ENCODE measurements around the gene HNRNPA3. TPM values are rescaled to one million over a fixed set of nuclear protein-coding genes. Genes with fewer than 3 reads are reported as not detected.
A peak's percentile ranks its signal among the peaks of the same experiment; 100 is the strongest.

The HNRNPA3 gene
- total RNA-seq, 1 experiment from 2014 or later, result 332 TPM

DNA sequence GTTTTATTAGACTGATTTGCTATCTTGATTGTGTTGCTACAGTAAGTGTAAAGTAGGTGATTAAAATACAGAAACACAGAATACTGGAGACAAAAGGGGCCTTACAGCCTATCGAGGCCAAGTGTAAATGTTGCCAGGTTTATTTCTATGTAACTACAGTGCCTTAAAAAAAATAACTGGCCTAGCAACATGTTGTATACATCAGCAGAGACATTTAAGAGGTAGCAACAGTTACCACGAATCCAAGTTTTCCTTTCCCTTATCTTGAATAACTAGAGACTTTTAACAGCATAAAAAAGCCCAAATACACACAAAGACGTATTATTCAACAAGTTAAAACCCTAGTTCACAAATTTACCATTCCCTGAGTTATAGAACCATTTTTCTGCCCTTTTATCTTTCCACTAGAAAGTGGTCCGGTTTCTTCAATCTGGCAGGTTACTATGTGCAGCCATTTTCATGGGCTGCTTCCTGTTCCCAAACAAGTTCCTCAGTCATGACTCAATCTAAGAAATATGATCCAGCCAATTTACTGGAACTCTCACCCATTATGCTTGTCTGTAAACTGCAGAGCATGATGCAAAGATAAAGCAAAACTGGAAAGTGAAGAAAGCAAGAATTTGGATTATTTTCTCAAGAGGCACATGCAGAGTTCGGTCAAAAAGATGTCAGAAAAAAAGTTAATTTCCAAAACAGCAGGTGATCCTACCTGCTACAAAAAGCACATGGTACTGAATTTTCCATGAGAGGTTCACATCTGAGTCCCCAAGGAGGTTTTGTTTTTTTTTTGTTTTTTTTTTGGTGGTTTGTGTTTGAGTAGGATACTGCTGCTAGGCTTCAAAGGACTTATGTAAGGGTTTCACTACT is 29.8 kb downstream of the HNRNPA3 start:
- H3K27ac Mint-ChIP-seq (ENCODE audit: unreplicated experiment), result peak overlapping the region; percentile 91
- CTCF ChIA-PET, result no interaction called here
- Histone ChIP-seq H3K27me3 (replicated peaks; ENCODE audit: control insufficient read depth, insufficient read depth, low read length) (no peaks in the 10 kb centered on the region), H3K4me1 (peaks cover 47% of the 10 kb centered on the region), H3K4me3 (ENCODE audit: low read depth, low read length) (no peak overlapping the region), H3K9me3 (no peaks in the 10 kb centered on the region), H3K36me3 (ENCODE audit: control insufficient read depth, insufficient read depth, low read length) (no peaks in the 10 kb centered on the region)
- DNase-seq, result peak in 1 of 2 experiments; percentile 52
- intact Hi-C loops (cut with micrococcal nuclease; ENCODE audit: unreplicated experiment), result loop anchor here (1.0 kb wide), 1 partner anchor 21 kb away; no protein-coding TSS in a partner anchor
- H3K4me3 Mint-ChIP-seq (ENCODE audit: unreplicated experiment), result peak overlapping the region; percentile 62
- H3K27me3 Mint-ChIP-seq (ENCODE audit: insufficient read depth, unreplicated experiment), result no peaks in the 10 kb centered on the region
- peaks cover 49% of the 10 kb centered on the region for H3K36me3 Mint-ChIP-seq (ENCODE audit: insufficient read depth, unreplicated experiment)
- TF ChIP-seq, protein P1, sequence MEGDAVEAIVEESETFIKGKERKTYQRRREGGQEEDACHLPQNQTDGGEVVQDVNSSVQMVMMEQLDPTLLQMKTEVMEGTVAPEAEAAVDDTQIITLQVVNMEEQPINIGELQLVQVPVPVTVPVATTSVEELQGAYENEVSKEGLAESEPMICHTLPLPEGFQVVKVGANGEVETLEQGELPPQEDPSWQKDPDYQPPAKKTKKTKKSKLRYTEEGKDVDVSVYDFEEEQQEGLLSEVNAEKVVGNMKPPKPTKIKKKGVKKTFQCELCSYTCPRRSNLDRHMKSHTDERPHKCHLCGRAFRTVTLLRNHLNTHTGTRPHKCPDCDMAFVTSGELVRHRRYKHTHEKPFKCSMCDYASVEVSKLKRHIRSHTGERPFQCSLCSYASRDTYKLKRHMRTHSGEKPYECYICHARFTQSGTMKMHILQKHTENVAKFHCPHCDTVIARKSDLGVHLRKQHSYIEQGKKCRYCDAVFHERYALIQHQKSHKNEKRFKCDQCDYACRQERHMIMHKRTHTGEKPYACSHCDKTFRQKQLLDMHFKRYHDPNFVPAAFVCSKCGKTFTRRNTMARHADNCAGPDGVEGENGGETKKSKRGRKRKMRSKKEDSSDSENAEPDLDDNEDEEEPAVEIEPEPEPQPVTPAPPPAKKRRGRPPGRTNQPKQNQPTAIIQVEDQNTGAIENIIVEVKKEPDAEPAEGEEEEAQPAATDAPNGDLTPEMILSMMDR (IDR thresholded peaks at IDR 0.05; ENCODE audit: insufficient read depth in 1 of 2, low read depth in 1 of 2, low read length in 1 of 2, severe bottlenecking in 1 of 2, unreplicated experiment in 1 of 2), result no peak
- peaks cover 36% of the 10 kb centered on the region for H3K4me1 Mint-ChIP-seq (ENCODE audit: low read depth, unreplicated experiment)
- H3K9me3 Mint-ChIP-seq (ENCODE audit: unreplicated experiment), result no peaks in the 10 kb centered on the region
- BruUV-seq (replicated peaks), result TSS peak; percentile 13
- POLR2A ChIA-PET, result no interaction called here

- Mint-ChIP-seq H3K27me3 (ENCODE audit: insufficient read depth, unreplicated experiment) (no peaks in the 10 kb centered on the region), H3K9me3 (ENCODE audit: unreplicated experiment) (no peaks in the 10 kb centered on the region), H3K27ac (ENCODE audit: unreplicated experiment) (peak overlapping the region; percentile 91), H3K4me3 (ENCODE audit: unreplicated experiment) (peak overlapping the region; percentile 62), H3K4me1 (ENCODE audit: low read depth, unreplicated experiment) (peaks cover 36% of the 10 kb centered on the region), H3K36me3 (ENCODE audit: insufficient read depth, unreplicated experiment) (peaks cover 56% of the 10 kb centered on the region)
- ChIA-PET CTCF (no interaction called here), POLR2A (no interaction called here)
- no TSS peak for BruUV-seq (replicated peaks)
- no peak for DNase-seq
- no peak overlapping the region for H3K4me3 ChIP-seq (ENCODE audit: low read depth, low read length)
- H3K9me3 ChIP-seq, result no peaks in the 10 kb centered on the region
- peaks cover 43% of the 10 kb centered on the region for H3K4me1 ChIP-seq
- no peaks in the 10 kb centered on the region for H3K36me3 ChIP-seq (ENCODE audit: control insufficient read depth, insufficient read depth, low read length)
- TF ChIP-seq, protein P1 (IDR thresholded peaks at IDR 0.05; ENCODE audit: insufficient read depth in 1 of 2, low read depth in 1 of 2, low read length in 1 of 2, severe bottlenecking in 1 of 2, unreplicated experiment in 1 of 2), result no peak
- H3K27me3 ChIP-seq (replicated peaks; ENCODE audit: control insufficient read depth, insufficient read depth, low read length), result no peaks in the 10 kb centered on the region
- intact Hi-C loops (cut with micrococcal nuclease; ENCODE audit: unreplicated experiment), result no loop called here
Observed at GRCh38 chr2:177243073-177243472, 30.5 kb downstream of the HNRNPA3 start.

DNA sequence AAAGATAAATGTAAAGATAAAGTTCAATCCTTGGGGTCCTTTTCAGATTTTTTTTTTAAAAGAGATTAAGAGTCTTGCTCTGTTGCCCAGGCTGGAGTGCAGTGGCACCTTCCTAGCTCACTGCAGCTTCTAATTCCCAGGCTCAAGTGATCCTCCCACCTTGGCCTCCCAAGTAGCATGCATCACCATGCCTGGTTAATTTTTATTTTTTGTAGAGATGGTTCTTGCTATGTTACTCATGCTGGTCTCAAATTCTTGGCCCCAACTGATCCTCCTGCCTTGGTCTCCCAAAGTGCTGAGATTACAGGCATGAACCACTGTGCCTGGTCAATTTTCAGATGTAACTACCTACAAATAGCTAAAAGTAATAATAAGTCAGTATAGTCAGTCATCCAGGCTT is 30.9 kb downstream of the HNRNPA3 start:
- intact Hi-C loops (cut with micrococcal nuclease; ENCODE audit: unreplicated experiment), result no loop called here
- peaks cover 39% of the 10 kb centered on the region for H3K4me1 ChIP-seq
- POLR2A ChIA-PET, result no interaction called here
- CTCF ChIA-PET, result no interaction called here
- Mint-ChIP-seq H3K27me3 (ENCODE audit: insufficient read depth, unreplicated experiment) (no peaks in the 10 kb centered on the region), H3K9me3 (ENCODE audit: unreplicated experiment) (no peaks in the 10 kb centered on the region), H3K4me1 (ENCODE audit: low read depth, unreplicated experiment) (peaks cover 36% of the 10 kb centered on the region), H3K36me3 (ENCODE audit: insufficient read depth, unreplicated experiment) (peaks cover 58% of the 10 kb centered on the region), H3K27ac (ENCODE audit: unreplicated experiment) (peak overlapping the region; percentile 91), H3K4me3 (ENCODE audit: unreplicated experiment) (peak overlapping the region; percentile 62)
- H3K9me3 ChIP-seq, result no peaks in the 10 kb centered on the region
- no peaks in the 10 kb centered on the region for H3K27me3 ChIP-seq (replicated peaks; ENCODE audit: control insufficient read depth, insufficient read depth, low read length)
- H3K36me3 ChIP-seq (ENCODE audit: control insufficient read depth, insufficient read depth, low read length), result no peaks in the 10 kb centered on the region
- no peak for DNase-seq
- H3K4me3 ChIP-seq (ENCODE audit: low read depth, low read length), result no peak overlapping the region
- no TSS peak for BruUV-seq (replicated peaks)
- TF ChIP-seq, protein P1 (IDR thresholded peaks at IDR 0.05; ENCODE audit: insufficient read depth in 1 of 2, low read depth in 1 of 2, low read length in 1 of 2, severe bottlenecking in 1 of 2, unreplicated experiment in 1 of 2), result no peak
